Loucy (cell line): ENCODE results near the gene LRIG1.

Experiments
- EZH2phosphoT487 ChIP-seq: fragments of 200-600 bp; IDR thresholded peaks from 2 replicates; pipeline ENCODE4 v1.6.1; 2018; ENCODE audit warnings: antibody characterized with exemption, mild to moderate bottlenecking, moderate library complexity, borderline replicate concordance
- TF ChIP-seq, protein P1 (sequence below): fragments of 200-600 bp; sonication (generic); conservative IDR thresholded peaks from 2 replicates; pipeline ENCODE4 v1.5.1; 2014; ENCODE audit warnings: mild to moderate bottlenecking, antibody characterized with exemption, low read length

DNA sequence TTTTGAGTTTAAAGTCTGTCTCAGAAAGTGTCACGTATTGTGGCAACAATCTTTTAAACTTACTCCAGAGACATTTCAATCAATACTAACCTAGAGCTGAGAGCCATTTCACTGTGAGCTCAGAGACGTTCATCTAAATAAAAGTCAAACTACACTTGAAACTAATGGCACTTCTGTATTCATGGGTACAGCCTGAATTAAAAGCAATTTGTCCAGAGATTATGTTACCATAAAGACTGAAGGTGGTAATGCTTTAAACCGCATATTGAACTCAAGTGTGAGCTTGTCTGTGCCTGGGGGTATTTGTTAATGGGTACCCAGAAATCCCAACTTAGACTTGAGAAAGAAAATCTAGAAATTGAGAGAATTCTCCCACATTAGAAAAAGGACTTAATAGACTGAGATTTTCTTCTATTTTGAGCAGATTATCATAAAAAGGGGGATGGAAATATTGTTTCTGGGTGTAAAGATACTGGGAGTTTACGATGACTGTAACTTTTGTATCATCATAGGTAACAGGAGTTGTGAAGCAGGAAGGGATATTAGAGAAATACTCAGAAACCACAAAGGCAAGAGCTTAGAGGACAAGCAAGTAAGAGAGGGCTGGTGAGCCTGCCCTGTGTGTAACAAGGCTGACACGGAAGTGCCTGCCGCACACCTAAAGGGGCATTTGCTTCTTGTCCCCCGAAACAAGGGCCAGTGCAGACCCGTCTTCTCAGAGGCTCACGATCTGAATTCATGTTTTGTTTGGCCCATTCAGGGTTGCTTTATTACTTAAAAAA lies 36.9 kb downstream of the LRIG1 start:
- TF ChIP-seq, protein P1, sequence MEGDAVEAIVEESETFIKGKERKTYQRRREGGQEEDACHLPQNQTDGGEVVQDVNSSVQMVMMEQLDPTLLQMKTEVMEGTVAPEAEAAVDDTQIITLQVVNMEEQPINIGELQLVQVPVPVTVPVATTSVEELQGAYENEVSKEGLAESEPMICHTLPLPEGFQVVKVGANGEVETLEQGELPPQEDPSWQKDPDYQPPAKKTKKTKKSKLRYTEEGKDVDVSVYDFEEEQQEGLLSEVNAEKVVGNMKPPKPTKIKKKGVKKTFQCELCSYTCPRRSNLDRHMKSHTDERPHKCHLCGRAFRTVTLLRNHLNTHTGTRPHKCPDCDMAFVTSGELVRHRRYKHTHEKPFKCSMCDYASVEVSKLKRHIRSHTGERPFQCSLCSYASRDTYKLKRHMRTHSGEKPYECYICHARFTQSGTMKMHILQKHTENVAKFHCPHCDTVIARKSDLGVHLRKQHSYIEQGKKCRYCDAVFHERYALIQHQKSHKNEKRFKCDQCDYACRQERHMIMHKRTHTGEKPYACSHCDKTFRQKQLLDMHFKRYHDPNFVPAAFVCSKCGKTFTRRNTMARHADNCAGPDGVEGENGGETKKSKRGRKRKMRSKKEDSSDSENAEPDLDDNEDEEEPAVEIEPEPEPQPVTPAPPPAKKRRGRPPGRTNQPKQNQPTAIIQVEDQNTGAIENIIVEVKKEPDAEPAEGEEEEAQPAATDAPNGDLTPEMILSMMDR, result no peak
- no peak for TF ChIP-seq EZH2phosphoT487
